HL-60 (cell line): ENCODE data around the gene MRPL58.

Source experiments
- CTCF ChIP-seq: IDR thresholded peaks from one replicate; pipeline ENCODE4 v1.5.1; 2011; ENCODE audit warnings: low read length, control low read depth, inconsistent platforms; ENCODE audit not compliant: insufficient read depth
- GABPA ChIP-seq: IDR thresholded peaks from 2 replicates; pipeline ENCODE4 v1.6.1; 2012; ENCODE audit warnings: low read depth
- POLR2AphosphoS5 ChIP-seq: IDR thresholded peaks from 2 replicates; pipeline ENCODE4 v1.6.1; 2012; ENCODE audit warnings: low read depth
- REST ChIP-seq: IDR thresholded peaks from 2 replicates; pipeline ENCODE4 v1.6.1; 2012; ENCODE audit warnings: low read depth; ENCODE audit not compliant: insufficient replicate concordance

GRCh38 chr17:75033346-75034235 lies 21.1 kb downstream of the MRPL58 start:
- TF ChIP-seq CTCF (no peak), POLR2AphosphoS5 (no peak), GABPA (no peak), REST (no peak)
